ENCODE data around the gene CLTCL1. TPM values are rescaled to one million over a fixed set of nuclear protein-coding genes. Genes with fewer than 3 reads are reported as not detected.
A peak's percentile ranks its signal among the peaks of the same experiment; 100 is the strongest.
"Not testable (repeated sequence)": the region's sequence is repeated elsewhere in the genome, so short reads cannot be mapped to it uniquely, and the experiment has no call there.

The CLTCL1 gene
- total RNA-seq, 1 donor from 2014 or later = 13.7 TPM

DNA sequence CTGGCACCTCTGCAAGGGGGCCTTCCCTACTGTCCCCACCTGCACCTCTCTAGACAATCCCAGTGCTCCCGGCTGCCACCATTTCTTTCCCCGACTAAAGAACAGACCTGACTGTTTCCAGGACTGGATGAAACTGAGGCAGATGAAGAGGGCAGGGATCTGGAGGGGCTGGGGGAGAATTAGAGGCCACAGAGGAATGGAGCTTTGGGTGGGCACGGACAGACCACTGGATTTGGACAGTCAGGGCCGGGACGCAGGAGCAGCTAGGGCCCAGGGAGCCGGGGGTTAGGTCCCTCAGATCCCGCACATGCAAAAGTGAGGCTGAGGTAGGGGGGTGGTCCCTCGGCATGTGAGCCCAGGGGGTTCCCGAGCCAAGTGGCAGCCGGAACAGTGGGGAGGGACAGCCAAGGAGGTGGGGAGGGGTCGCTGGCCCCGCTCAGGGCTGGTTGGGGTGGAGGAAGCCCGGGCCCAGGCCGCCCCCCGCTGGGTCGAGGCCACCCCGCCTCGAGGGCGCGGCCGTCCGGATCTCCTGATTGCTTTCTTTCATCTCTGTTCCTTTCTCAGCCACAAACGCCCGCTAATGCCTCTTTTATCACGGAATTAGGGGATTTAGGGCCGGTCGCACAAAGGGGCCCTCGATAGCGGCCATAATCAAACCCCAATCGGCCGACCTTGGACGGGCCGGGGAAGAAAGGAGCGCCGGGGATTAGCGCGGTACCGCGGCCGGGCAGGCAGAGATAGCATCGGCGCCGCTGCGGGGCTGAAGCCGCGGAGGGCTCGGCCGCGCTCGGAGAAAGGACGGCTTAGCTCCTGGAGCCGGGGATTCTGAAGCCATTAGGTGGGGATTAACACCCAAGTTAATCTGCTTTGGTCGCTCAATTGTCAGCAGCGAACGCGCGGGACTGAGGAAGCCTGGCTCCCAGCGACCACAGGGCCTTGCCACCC is 122.2 kb downstream of the CLTCL1 start:
- DNase-seq (ENCODE audit: low read depth) (no peak), FAIRE-seq (no peak)

DNA sequence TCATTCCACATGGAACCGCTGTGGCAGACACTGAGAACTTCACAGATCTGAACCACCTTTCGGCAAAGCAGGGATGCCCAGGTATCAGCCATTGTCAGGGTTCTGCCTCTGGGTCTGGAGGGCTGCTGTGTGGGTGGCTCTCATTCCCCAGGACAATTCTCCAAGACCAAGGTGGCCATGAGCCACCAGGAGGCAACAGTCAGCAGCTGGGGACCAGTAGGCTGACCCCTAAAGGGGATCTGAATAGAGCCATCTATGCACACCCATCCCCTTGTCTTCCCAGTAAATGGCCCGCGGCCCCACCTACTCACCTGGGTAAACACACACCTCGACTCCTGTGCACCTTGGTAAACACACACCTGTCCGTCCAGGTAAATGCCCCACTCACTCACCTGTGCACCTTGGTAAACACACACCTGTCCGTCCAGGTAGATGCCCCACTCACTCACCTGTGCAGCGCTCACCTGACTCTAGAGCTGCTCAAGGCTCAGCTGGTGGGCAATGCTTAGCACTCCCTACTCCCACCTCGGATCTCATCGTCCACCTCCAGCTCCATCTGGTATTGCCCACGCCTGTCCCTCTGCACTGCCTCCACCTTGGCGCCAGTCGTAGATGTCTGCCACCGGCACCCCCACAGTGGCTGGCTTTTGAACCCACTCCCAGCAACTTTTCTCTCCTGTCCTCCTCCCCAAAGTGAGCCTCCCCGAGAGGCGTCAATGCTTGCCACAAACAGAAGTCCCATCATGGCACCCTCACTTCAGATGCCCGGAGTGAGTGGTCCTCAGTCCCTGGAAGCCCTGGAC is 123.2 kb downstream of the CLTCL1 start:
- no peaks in the 10 kb centered on the region for H3K36me3 ChIP-seq (ENCODE audit: control insufficient read depth, insufficient read depth, low read length)
- FAIRE-seq = no peak
- TF ChIP-seq, protein P1, sequence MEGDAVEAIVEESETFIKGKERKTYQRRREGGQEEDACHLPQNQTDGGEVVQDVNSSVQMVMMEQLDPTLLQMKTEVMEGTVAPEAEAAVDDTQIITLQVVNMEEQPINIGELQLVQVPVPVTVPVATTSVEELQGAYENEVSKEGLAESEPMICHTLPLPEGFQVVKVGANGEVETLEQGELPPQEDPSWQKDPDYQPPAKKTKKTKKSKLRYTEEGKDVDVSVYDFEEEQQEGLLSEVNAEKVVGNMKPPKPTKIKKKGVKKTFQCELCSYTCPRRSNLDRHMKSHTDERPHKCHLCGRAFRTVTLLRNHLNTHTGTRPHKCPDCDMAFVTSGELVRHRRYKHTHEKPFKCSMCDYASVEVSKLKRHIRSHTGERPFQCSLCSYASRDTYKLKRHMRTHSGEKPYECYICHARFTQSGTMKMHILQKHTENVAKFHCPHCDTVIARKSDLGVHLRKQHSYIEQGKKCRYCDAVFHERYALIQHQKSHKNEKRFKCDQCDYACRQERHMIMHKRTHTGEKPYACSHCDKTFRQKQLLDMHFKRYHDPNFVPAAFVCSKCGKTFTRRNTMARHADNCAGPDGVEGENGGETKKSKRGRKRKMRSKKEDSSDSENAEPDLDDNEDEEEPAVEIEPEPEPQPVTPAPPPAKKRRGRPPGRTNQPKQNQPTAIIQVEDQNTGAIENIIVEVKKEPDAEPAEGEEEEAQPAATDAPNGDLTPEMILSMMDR (IDR thresholded peaks at IDR 0.05; ENCODE audit: insufficient read depth, low read length, severe bottlenecking) = peak; percentile 12
- H3K4me3 ChIP-seq (ENCODE audit: low read depth, low read length) = no peak overlapping the region
- no peak for DNase-seq (ENCODE audit: low read depth)
- H3K27me3 ChIP-seq (ENCODE audit: control insufficient read depth, insufficient read depth, low read length) = peaks cover 25% of the 10 kb centered on the region

More for the DNA sequence above, 122.2 kb downstream of the CLTCL1 start:
- Histone ChIP-seq H3K27me3 (ENCODE audit: control insufficient read depth, insufficient read depth, low read length) (peaks cover 25% of the 10 kb centered on the region), H3K4me3 (ENCODE audit: low read depth, low read length) (peak overlapping the region; percentile 17), H3K36me3 (ENCODE audit: control insufficient read depth, insufficient read depth, low read length) (no peaks in the 10 kb centered on the region)
- TF ChIP-seq, protein P1 (IDR thresholded peaks at IDR 0.05; ENCODE audit: insufficient read depth, low read length, severe bottlenecking) = no peak

DNA sequence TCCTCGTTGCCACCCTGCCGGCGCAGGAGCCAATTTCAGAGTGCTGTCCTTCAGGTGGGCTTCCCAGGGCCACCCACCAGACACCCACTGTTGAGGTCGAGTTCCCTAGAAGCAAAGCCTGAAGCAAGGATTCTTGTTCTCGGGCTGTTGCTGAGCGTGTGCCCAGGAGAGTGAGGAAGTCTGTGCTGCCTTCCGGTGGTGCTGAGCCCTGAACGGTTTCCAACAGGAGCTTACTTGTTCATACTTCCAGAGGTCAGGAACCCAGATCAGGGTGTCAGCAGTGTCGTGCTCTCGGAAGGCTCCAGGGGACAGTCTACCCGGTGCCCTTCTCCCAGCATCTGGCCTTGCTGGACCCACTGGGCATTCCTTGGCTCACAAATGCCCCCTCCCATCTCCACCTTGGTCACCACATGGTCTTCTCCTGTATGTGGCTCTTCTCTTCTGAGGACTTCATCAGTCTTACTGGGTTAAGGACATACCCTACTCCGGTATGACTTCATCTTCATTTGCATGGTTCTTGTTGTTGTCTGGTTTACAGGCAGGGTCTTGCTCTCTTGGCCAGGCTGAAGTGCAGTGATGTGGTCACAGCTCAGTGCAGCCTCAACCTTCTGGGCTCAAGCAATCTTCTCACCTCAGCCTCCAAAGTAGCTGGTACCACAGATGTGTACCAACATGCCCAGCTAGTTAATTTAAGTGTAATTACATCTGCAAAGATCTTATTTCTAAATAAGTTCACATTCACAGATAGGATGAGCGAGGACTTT is 124.2 kb downstream of the CLTCL1 start:
- peak; percentile 52 for FAIRE-seq
- TF ChIP-seq, protein P1 (IDR thresholded peaks at IDR 0.05; ENCODE audit: insufficient read depth, low read length, severe bottlenecking) = no peak
- peak; percentile 5 for DNase-seq (ENCODE audit: low read depth)
- H3K36me3 ChIP-seq (ENCODE audit: control insufficient read depth, insufficient read depth, low read length) = no peaks in the 10 kb centered on the region
- H3K27me3 ChIP-seq (ENCODE audit: control insufficient read depth, insufficient read depth, low read length) = peaks cover 25% of the 10 kb centered on the region
- H3K4me3 ChIP-seq (ENCODE audit: low read depth, low read length) = no peak overlapping the region

DNA sequence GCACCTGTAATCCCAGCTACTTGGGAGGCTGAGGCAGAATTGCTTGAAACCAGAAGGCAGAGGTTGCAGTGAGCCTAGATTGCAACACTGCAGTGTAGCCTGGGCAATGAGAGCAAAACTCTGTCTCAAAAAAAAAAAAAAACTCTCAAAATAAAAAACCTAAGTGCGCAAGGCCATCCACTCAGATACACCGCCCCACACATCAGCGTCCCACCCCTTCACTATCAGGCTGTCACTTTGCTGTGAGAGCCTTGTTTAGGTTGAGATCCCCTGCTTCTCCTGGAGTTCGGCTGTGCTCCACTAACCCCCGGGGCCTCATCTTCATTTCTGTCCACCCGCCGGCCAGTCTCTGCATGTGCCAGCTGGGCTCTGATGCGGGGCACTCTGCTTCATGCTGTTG is 125.1 kb downstream of the CLTCL1 start:
- FAIRE-seq = no peak
- peaks cover 25% of the 10 kb centered on the region for H3K27me3 ChIP-seq (ENCODE audit: control insufficient read depth, insufficient read depth, low read length)

DNA sequence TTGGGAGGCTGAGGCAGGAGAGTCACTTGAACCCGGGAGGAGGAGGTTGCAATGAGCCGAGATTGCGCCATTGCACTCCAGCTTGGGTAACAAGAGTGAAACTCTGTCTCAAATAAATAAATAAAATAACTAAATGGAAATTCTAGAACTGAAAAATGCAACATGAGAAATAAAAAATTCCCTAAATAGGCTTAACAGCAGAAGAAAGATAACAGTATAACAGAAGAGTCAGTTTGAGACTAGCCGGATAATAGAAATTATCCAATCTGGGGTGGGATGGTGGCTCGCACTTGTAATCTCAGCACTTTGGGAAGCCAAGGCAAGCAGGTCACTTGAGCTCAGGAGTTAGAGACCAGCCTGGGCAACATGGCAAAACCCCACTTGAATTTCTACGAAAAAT is 127.1 kb downstream of the CLTCL1 start:
- H3K36me3 ChIP-seq (ENCODE audit: control insufficient read depth, insufficient read depth, low read length) = no peaks in the 10 kb centered on the region
- TF ChIP-seq, protein P1 (IDR thresholded peaks at IDR 0.05; ENCODE audit: insufficient read depth, low read length, severe bottlenecking) = no peak
- H3K27me3 ChIP-seq (ENCODE audit: control insufficient read depth, insufficient read depth, low read length) = peaks cover 18% of the 10 kb centered on the region
- FAIRE-seq (no peak), DNase-seq (ENCODE audit: low read depth) (no peak)
- H3K4me3 ChIP-seq (ENCODE audit: low read depth, low read length) = no peak overlapping the region

More for the DNA sequence above, 125.1 kb downstream of the CLTCL1 start:
- no peaks in the 10 kb centered on the region for H3K36me3 ChIP-seq (ENCODE audit: control insufficient read depth, insufficient read depth, low read length)
- H3K4me3 ChIP-seq (ENCODE audit: low read depth, low read length) = no peak overlapping the region
- TF ChIP-seq, protein P1 (IDR thresholded peaks at IDR 0.05; ENCODE audit: insufficient read depth, low read length, severe bottlenecking) = no peak
- DNase-seq (ENCODE audit: low read depth) = no peak

DNA sequence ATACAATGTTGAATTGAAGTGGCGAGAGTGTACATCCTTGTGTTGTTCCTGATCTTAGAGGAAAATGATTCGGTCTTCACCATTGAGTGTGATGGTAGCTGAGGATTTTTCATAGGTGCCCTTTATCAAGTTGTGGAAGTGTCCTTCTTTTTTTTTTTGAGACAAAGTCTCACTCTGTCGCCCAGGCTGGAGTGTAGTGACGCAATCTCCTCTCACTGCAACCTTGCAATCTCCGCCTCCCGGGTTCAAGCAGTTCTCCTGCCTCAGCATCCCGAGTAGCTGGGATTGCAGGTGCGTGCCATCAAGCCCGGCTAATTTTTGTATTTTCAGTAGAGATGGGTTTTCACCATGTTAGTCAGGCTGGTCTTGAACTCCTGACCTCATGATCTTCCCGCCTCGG is 132.9 kb downstream of the CLTCL1 start:
- DNase-seq (ENCODE audit: low read depth); H3K27me3 ChIP-seq (ENCODE audit: control insufficient read depth, insufficient read depth, low read length); H3K4me3 ChIP-seq (ENCODE audit: low read depth, low read length); FAIRE-seq; H3K36me3 ChIP-seq (ENCODE audit: control insufficient read depth, insufficient read depth, low read length): not testable (repeated sequence)

DNA sequence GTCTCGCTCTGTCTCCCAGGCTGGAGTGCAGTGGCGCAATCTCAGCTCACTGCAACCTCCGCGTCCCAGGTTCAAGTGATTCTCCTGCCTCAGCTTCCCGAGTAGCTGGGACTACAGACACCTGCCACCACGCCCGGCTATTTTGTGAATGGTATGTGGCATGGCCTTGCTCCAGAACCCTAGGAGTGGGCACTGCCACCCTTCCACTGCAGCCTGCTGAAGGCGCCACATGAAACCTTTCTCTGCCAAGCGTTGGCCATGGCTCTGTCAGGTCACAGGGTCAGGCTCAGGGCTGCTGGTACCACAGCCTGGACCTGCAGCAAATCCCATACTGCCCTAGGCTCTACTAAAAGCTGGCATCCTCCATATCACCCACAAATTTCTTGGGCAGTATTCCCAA is 135.4 kb downstream of the CLTCL1 start:
- not testable (repeated sequence) for H3K36me3 ChIP-seq (ENCODE audit: control insufficient read depth, insufficient read depth, low read length); H3K4me3 ChIP-seq (ENCODE audit: low read depth, low read length); DNase-seq (ENCODE audit: low read depth); FAIRE-seq
- peaks cover 16% of the 10 kb centered on the region for H3K27me3 ChIP-seq (ENCODE audit: control insufficient read depth, insufficient read depth, low read length)
